GM12892 (cell line): ENCODE results near the gene TCEAL9.

Experiments
- POLR2A ChIP-seq: IDR thresholded peaks from 2 replicates; pipeline ENCODE4 v1.6.1; 2011; ENCODE audit warnings: low read depth, low read length, control low read depth
- POLR2AphosphoS5 ChIP-seq: IDR thresholded peaks from 2 replicates; pipeline ENCODE4 v1.6.1; 2011; ENCODE audit warnings: low read depth, low read length, control low read depth
- TAF1 ChIP-seq: IDR thresholded peaks from 2 replicates; pipeline ENCODE4 v1.6.1; 2011; ENCODE audit warnings: low read depth, mild to moderate bottlenecking, control low read depth, low read length, borderline replicate concordance

DNA sequence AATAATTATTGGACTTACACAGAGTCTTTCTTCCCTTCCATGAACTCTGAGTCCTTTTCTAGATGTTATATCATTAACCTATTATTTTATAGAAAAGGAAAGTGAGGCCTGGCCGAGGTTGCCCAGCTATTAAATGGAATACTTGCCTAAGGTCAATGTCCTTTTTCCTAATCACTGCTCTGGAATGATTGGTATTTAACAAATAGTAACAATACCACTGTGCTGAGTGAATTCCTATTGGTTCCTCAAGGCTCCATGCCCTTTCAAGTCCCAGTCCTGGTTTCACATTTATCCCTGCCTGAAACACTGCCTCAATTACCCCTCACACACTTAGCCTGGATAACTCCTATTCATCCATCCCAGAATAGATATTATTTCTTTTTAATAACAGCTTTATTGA is 6.2 kb downstream of the TCEAL9 start:
- no peak for TF ChIP-seq POLR2AphosphoS5
- no peak for TF ChIP-seq POLR2A
- no peak for TF ChIP-seq TAF1
